HEK293 (cell line): ENCODE results near the gene NT5DC2.
A peak's percentile ranks its signal among the peaks of the same experiment; 100 is the strongest.

Experiments used
- CTCF ChIA-PET: fragments of 350-600 bp; formaldehyde crosslinking; extraction: SDS; loops from one replicate; lab custom pipeline; 2021; ENCODE audit warnings: antibody characterized with exemption; lab: Yijun Ruan, JAX
- POLR2A ChIA-PET: fragments of 300-600 bp; formaldehyde crosslinking; extraction: SDS; loops from one replicate; lab custom pipeline; 2020; ENCODE audit warnings: antibody characterized with exemption, inconsistent platforms; lab: Yijun Ruan, JAX
- H3K27ac ChIP-seq: fragments of 200-500 bp; sonication (Bioruptor generic); 2 replicates; pipeline ENCODE4 v1.5.1; 2014; ENCODE audit warnings: low read depth, low read length, control low read depth, inconsistent platforms; ENCODE audit errors: extremely low read depth
- H3K36me3 ChIP-seq, 2 experiments: fragments of 200-500 bp in 1 of 2; sonication (Bioruptor generic) in 1 of 2; 1 replicate in 1 of 2; 2 replicates in 1 of 2; pipeline ENCODE4 v1.5.1; 2014 to 2017; ENCODE audit warnings: inconsistent platforms in 2 of 2, low read length in 2 of 2; ENCODE audit not compliant: control insufficient read depth in 2 of 2, insufficient read depth in 1 of 2
- H3K4me1 ChIP-seq: fragments of 200-500 bp; sonication (Bioruptor generic); 2 replicates; pipeline ENCODE4 v1.5.1; 2014; ENCODE audit warnings: mild to moderate bottlenecking, low read length, inconsistent platforms; ENCODE audit not compliant: control insufficient read depth, insufficient read depth
- H3K4me3 ChIP-seq: 2 replicates; pipeline ENCODE4 v1.5.1; 2011; ENCODE audit warnings: low read depth, mild to moderate bottlenecking, control low read depth, low read length, moderate library complexity
- H3K9me3 ChIP-seq: fragments of 200-500 bp; sonication (Bioruptor generic); 2 replicates; pipeline ENCODE4 v1.5.1; 2014; ENCODE audit warnings: low read depth, low read length, inconsistent platforms; ENCODE audit not compliant: control insufficient read depth, insufficient read depth
- BCL11B ChIP-seq: fragments of 450-650 bp; formaldehyde crosslinking; IDR thresholded peaks from 2 replicates; pipeline ENCODE4 v1.5.1; 2016; ENCODE audit warnings: low read depth, missing biosample characterization, missing genetic modification characterization
- OSR2 ChIP-seq: fragments of 450-650 bp; formaldehyde crosslinking; IDR thresholded peaks from 2 replicates; pipeline ENCODE4 v1.5.1; 2016; ENCODE audit warnings: missing biosample characterization, missing genetic modification characterization
- SCRT2 ChIP-seq: fragments of 450-650 bp; formaldehyde crosslinking; IDR thresholded peaks from 2 replicates; pipeline ENCODE4 v1.5.1; 2016; ENCODE audit warnings: missing biosample characterization, missing genetic modification characterization
- TSHZ1 ChIP-seq: fragments of 450-650 bp; formaldehyde crosslinking; IDR thresholded peaks from 2 replicates; pipeline ENCODE4 v1.5.1; 2016; ENCODE audit warnings: missing biosample characterization, missing genetic modification characterization, borderline replicate concordance
- YY2 ChIP-seq: fragments of 450-650 bp; formaldehyde crosslinking; IDR thresholded peaks from 2 replicates; pipeline ENCODE4 v1.5.1; 2016; ENCODE audit warnings: missing biosample characterization, missing genetic modification characterization
- ZBTB20 ChIP-seq: fragments of 450-650 bp; formaldehyde crosslinking; IDR thresholded peaks from 2 replicates; pipeline ENCODE4 v1.5.1; 2016; ENCODE audit warnings: missing biosample characterization, missing genetic modification characterization
- ZBTB8A ChIP-seq: fragments of 450-650 bp; formaldehyde crosslinking; IDR thresholded peaks from 2 replicates; pipeline ENCODE4 v1.5.1; 2016; ENCODE audit warnings: missing biosample characterization, missing genetic modification characterization
- ZFHX2 ChIP-seq: fragments of 450-650 bp; formaldehyde crosslinking; conservative IDR thresholded peaks from 2 replicates; pipeline ENCODE4 v1.5.1; 2016; ENCODE audit warnings: missing biosample characterization, missing genetic modification characterization
- ZFP41 ChIP-seq: fragments of 450-650 bp; formaldehyde crosslinking; IDR thresholded peaks from 2 replicates; pipeline ENCODE4 v1.5.1; 2016; ENCODE audit warnings: missing biosample characterization, missing genetic modification characterization, borderline replicate concordance
- ZFP69B ChIP-seq: fragments of 450-650 bp; formaldehyde crosslinking; IDR thresholded peaks from 2 replicates; pipeline ENCODE4 v1.5.1; 2016; ENCODE audit warnings: missing biosample characterization, missing genetic modification characterization
- ZNF19 ChIP-seq: fragments of 450-650 bp; formaldehyde crosslinking; IDR thresholded peaks from 2 replicates; pipeline ENCODE4; 2016; ENCODE audit warnings: missing biosample characterization, missing genetic modification characterization, low read depth
- ZNF223 ChIP-seq: fragments of 450-650 bp; formaldehyde crosslinking; IDR thresholded peaks from 2 replicates; pipeline ENCODE4 v1.5.1; 2016; ENCODE audit warnings: missing biosample characterization, missing genetic modification characterization
- ZNF26 ChIP-seq: fragments of 450-650 bp; formaldehyde crosslinking; IDR thresholded peaks from 2 replicates; pipeline ENCODE4 v1.5.1; 2016; ENCODE audit warnings: missing biosample characterization, missing genetic modification characterization
- ZNF350 ChIP-seq: fragments of 450-650 bp; formaldehyde crosslinking; IDR thresholded peaks from 2 replicates; pipeline ENCODE4 v1.5.0; 2017; ENCODE audit warnings: missing biosample characterization, mild to moderate bottlenecking, missing genetic modification characterization
- ZNF354C ChIP-seq: fragments of 450-650 bp; formaldehyde crosslinking; IDR thresholded peaks from 2 replicates; pipeline ENCODE4 v1.5.1; 2016; ENCODE audit warnings: missing biosample characterization, missing genetic modification characterization, low read depth, borderline replicate concordance
- ZNF48 ChIP-seq: fragments of 450-650 bp; formaldehyde crosslinking; IDR thresholded peaks from 2 replicates; pipeline ENCODE4 v1.5.1; 2016; ENCODE audit warnings: missing biosample characterization, missing genetic modification characterization
- ZNF549 ChIP-seq: fragments of 450-650 bp; IDR thresholded peaks from 2 replicates; pipeline ENCODE4 v1.5.1; 2018; ENCODE audit warnings: missing biosample characterization, missing genetic modification characterization, mild to moderate bottlenecking, inconsistent platforms, moderate library complexity
- ZNF585B ChIP-seq: fragments of 450-650 bp; formaldehyde crosslinking; IDR thresholded peaks from 2 replicates; pipeline ENCODE4 v1.5.1; 2016; ENCODE audit warnings: missing biosample characterization, missing genetic modification characterization
- ZNF600 ChIP-seq: fragments of 450-650 bp; formaldehyde crosslinking; IDR thresholded peaks from 2 replicates; pipeline ENCODE4 v1.5.1; 2016; ENCODE audit warnings: missing biosample characterization, missing genetic modification characterization
- ZNF623 ChIP-seq: fragments of 450-650 bp; formaldehyde crosslinking; IDR thresholded peaks from 2 replicates; pipeline ENCODE4 v1.5.1; 2016; ENCODE audit warnings: missing biosample characterization, missing genetic modification characterization
- ZNF658 ChIP-seq: fragments of 450-650 bp; formaldehyde crosslinking; IDR thresholded peaks from 2 replicates; pipeline ENCODE4; 2016; ENCODE audit warnings: missing biosample characterization, missing genetic modification characterization
- ZNF660 ChIP-seq: fragments of 450-650 bp; IDR thresholded peaks from 2 replicates; pipeline ENCODE4 v1.5.1; 2018; ENCODE audit warnings: missing biosample characterization, mild to moderate bottlenecking, missing genetic modification characterization
- ZNF843 ChIP-seq: fragments of 450-650 bp; formaldehyde crosslinking; IDR thresholded peaks from 2 replicates; pipeline ENCODE4 v1.5.1; 2016; ENCODE audit warnings: missing biosample characterization, missing genetic modification characterization
- TF ChIP-seq, protein P1 (sequence below): fragments of 450-650 bp; formaldehyde crosslinking; IDR thresholded peaks from 2 replicates; pipeline ENCODE4 v1.5.1; 2016; ENCODE audit warnings: missing biosample characterization, missing genetic modification characterization

The NT5DC2 gene

DNA sequence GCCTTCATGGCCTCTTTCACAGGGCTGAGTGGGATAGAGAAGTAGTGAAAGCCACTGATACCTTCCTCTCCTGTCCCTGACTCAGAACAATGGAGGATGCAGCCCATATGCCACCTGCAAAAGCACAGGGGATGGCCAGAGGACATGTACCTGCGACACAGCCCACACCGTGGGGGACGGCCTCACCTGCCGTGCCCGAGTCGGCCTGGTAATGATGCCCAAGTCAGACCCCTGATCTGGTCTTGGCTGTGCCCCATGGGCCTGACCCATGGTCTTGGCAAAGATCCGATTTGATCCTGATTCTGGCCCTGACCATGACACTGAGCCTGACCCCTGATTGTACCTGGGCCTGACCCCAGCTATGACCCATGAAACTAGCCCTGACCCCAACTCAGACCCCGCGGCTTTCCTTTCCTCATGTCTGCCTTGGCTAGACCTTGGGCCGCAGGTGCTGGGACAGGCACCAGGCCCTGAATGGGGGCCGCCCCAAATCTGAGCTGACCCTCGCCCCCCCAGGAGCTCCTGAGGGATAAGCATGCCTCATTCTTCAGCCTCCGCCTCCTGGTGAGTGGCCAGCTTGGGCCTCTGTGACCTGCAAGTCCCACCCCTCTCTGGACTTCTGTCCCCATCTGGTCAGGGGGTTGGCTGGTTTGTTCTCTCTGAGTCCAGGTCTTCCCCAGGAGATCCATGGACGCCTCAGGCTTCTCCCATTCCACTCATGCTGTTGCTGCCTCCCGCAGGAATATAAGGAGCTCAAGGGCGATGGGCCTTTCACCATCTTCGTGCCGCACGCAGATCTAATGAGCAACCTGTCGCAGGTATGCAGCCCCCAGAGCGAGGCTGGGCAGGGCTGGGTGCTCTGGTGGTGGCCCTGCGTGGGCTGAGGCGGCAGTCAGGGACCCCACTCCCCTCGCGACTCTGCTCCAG lies 15.6 kb downstream of the NT5DC2 start:
- TF ChIP-seq SCRT2 (tag by site-specific recombination) (peak; percentile 86), ZNF19 (tag by site-specific recombination) (no peak), ZBTB8A (tag by site-specific recombination) (no peak), BCL11B (tag by site-specific recombination) (0 out of 2 replicates have a peak, but pooled peaks have one; percentile 33), OSR2 (tag by site-specific recombination) (no peak)
- Histone ChIP-seq H3K36me3 (no peaks in the 10 kb centered on the region), H3K9me3 (no peaks in the 10 kb centered on the region), H3K4me1 (no peaks in the 10 kb centered on the region), H3K4me3 (no peak overlapping the region), H3K27ac (no peak overlapping the region)
- POLR2A ChIA-PET: no interaction called here
- CTCF ChIA-PET: interaction anchor here (0.6 to 2.2 kb wide), 2 partner anchors 25 to 36 kb away, joined by 3 to 5 read pairs; no protein-coding TSS in a partner anchor

DNA sequence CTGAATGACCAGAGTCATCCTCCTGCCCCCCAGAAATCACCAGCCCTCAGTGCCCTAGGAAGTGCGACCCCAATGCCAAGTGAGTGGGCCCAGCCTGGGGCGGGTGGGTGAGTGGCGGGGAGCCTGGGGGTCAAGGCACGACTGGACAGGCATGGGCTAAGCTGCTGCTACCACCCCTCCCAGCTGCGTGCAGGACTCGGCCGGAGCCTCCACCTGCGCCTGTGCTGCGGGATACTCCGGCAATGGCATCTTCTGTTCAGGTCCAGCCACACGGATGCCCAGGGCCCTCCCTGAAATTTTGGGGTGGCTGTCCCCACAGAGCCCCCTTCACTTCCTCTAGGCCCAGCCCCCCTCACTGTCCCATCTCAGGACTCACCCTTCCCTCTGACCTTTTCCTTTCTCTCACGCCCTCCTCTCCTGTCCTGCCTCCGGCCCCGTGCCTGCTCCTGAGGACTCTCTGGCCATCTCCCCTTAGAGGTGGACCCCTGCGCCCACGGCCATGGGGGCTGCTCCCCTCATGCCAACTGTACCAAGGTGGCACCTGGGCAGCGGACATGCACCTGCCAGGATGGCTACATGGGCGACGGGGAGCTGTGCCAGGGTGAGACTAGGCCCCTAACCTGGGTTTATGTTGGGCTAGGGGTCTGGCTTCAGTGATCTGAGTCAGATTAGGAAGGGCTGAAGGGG lies 17.0 kb downstream of the NT5DC2 start:
- no peak overlapping the region for H3K4me3 ChIP-seq
- H3K4me1 ChIP-seq: no peaks in the 10 kb centered on the region
- TF ChIP-seq ZNF660: no peak
- TF ChIP-seq ZNF623 (tag by site-specific recombination): no peak
- TF ChIP-seq ZBTB20 (tag by site-specific recombination): no peak
- no peak for TF ChIP-seq ZNF48 (tag by site-specific recombination)
- TF ChIP-seq ZFP41 (tag by site-specific recombination): no peak
- TF ChIP-seq ZFP69B (tag by site-specific recombination): no peak
- TF ChIP-seq ZNF658: no peak
- TF ChIP-seq ZNF26 (tag by site-specific recombination): no peak
- TF ChIP-seq ZNF350 (tag by site-specific recombination): no peak
- TF ChIP-seq ZNF549: no peak
- TF ChIP-seq ZFHX2: no peak
- TF ChIP-seq ZBTB8A (tag by site-specific recombination): no peak
- no peak for TF ChIP-seq ZNF354C (tag by site-specific recombination)
- TF ChIP-seq YY2 (tag by site-specific recombination): no peak
- TF ChIP-seq ZNF843 (tag by site-specific recombination): no peak
- no peak for TF ChIP-seq ZNF600 (tag by site-specific recombination)
- no peak for TF ChIP-seq ZNF585B
- no peak for TF ChIP-seq ZNF223
- TF ChIP-seq, protein P1, sequence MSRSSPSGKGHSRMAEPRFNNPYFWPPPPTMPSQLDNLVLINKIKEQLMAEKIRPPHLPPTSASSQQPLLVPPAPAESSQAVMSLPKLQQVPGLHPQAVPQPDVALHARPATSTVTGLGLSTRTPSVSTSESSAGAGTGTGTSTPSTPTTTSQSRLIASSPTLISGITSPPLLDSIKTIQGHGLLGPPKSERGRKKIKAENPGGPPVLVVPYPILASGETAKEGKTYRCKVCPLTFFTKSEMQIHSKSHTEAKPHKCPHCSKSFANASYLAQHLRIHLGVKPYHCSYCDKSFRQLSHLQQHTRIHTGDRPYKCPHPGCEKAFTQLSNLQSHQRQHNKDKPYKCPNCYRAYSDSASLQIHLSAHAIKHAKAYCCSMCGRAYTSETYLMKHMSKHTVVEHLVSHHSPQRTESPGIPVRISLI (tag by site-specific recombination): no peak
- no peak for TF ChIP-seq TSHZ1 (tag by site-specific recombination)
- H3K27ac ChIP-seq: no peak overlapping the region
- CTCF ChIA-PET: interaction anchor here (2.2 kb wide), 1 partner anchor 35 kb away, joined by 5 read pairs; no protein-coding TSS in a partner anchor
- no peaks in the 10 kb centered on the region for H3K36me3 ChIP-seq
- H3K9me3 ChIP-seq: no peaks in the 10 kb centered on the region
- POLR2A ChIA-PET: no interaction called here
